Measurements from ENCODE around the gene SHROOM4. TPM values are rescaled to one million over a fixed set of nuclear protein-coding genes. Genes with fewer than 3 reads are reported as not detected.

The SHROOM4 gene
- total RNA-seq, 2 experiments from 2014 or later, result not detected

DNA sequence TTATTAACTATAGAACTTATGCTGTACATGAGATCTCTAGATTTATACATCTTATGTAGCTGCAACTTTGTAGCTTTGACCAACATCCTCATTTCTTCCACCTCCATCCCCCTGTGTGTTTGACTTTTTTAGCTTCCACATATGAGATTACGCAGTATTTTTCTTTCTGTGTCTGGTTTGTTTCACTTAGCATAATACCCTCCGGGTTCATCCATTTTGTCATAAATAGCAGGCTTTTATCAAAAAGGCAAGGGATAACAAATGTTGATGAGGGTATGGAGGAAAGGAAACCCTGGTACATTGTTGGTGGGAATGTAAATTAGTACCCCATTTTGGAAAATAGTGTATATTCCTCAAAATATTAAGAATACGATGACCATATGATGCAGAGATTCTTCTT, 227.0 kb downstream of the SHROOM4 start:
- ChIA-PET CTCF (ENCODE audit: unreplicated experiment) (no interaction called here), POLR2A (no interaction called here)

DNA sequence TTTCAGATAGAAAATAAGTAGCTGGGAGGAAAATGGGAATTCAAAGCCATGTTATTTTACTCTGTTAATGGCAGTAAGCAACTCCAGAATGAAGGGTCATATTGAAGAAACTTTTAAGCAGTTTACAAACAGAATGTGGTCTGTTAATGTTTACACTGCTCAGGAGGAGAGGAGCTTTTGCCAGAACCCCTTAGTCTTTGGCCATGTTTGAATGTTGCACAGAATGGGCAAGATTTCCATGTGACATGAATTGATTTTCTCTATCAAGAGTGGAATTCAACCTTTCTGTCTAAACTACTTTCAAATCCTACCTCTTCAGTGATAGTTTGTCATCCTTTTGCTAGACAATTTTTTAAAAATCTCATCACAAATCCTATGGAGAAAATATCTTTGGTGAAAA, 227.6 kb downstream of the SHROOM4 start:
- Histone ChIP-seq H2AFZ (ENCODE audit: low read length) (no peak overlapping the region), H4K20me1 (ENCODE audit: insufficient read depth, low read length) (no peaks in the 10 kb centered on the region), H3K4me2 (ENCODE audit: low read length) (no peak overlapping the region), H3K9me2 (ENCODE audit: insufficient read depth, low read length) (no peaks in the 10 kb centered on the region), H3K36me3 (ENCODE audit: insufficient read depth, low read length) (no peaks in the 10 kb centered on the region), H3K4me3 (ENCODE audit: low read depth, low read length, poor library complexity, severe bottlenecking) (no peak overlapping the region), H3K79me2 (ENCODE audit: insufficient read depth, low read depth, low read length) (no peaks in the 10 kb centered on the region), H3K9me3 (ENCODE audit: low read length) (no peaks in the 10 kb centered on the region), H3K27ac (ENCODE audit: low read depth, low read length, poor library complexity, severe bottlenecking) (no peak overlapping the region), H3K4me1 (ENCODE audit: insufficient read depth, low read length, poor library complexity, severe bottlenecking) (no peaks in the 10 kb centered on the region)
- ChIA-PET POLR2A (interaction anchor here (0.7 kb wide), 1 partner anchor 98 kb away, joined by 3 read pairs; no protein-coding TSS in a partner anchor), CTCF (ENCODE audit: unreplicated experiment) (no interaction called here)
- no peak for DNase-seq (ENCODE audit: low spot score)
- BruUV-seq (replicated peaks), result no TSS peak
- TF ChIP-seq, protein P1, sequence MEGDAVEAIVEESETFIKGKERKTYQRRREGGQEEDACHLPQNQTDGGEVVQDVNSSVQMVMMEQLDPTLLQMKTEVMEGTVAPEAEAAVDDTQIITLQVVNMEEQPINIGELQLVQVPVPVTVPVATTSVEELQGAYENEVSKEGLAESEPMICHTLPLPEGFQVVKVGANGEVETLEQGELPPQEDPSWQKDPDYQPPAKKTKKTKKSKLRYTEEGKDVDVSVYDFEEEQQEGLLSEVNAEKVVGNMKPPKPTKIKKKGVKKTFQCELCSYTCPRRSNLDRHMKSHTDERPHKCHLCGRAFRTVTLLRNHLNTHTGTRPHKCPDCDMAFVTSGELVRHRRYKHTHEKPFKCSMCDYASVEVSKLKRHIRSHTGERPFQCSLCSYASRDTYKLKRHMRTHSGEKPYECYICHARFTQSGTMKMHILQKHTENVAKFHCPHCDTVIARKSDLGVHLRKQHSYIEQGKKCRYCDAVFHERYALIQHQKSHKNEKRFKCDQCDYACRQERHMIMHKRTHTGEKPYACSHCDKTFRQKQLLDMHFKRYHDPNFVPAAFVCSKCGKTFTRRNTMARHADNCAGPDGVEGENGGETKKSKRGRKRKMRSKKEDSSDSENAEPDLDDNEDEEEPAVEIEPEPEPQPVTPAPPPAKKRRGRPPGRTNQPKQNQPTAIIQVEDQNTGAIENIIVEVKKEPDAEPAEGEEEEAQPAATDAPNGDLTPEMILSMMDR (conservative IDR thresholded peaks at IDR 0.05; ENCODE audit: low read length), result no peak
- TF ChIP-seq EZH2phosphoT487 (IDR thresholded peaks at IDR 0.05; ENCODE audit: borderline replicate concordance, low read depth, low read length), result no peak
- intact Hi-C loops (cut with micrococcal nuclease; ENCODE audit: unreplicated experiment), result no loop called here

More for the DNA sequence above, 227.0 kb downstream of the SHROOM4 start:
- Histone ChIP-seq H3K4me3 (ENCODE audit: low read depth, low read length, poor library complexity, severe bottlenecking) (no peak overlapping the region), H3K27ac (ENCODE audit: low read depth, low read length, poor library complexity, severe bottlenecking) (no peak overlapping the region), H3K9me2 (ENCODE audit: insufficient read depth, low read length) (no peaks in the 10 kb centered on the region), H4K20me1 (ENCODE audit: insufficient read depth, low read length) (no peaks in the 10 kb centered on the region), H3K4me2 (ENCODE audit: low read length) (no peak overlapping the region), H3K4me1 (ENCODE audit: insufficient read depth, low read length, poor library complexity, severe bottlenecking) (no peaks in the 10 kb centered on the region), H2AFZ (ENCODE audit: low read length) (no peak overlapping the region), H3K79me2 (ENCODE audit: insufficient read depth, low read depth, low read length) (no peaks in the 10 kb centered on the region), H3K36me3 (ENCODE audit: insufficient read depth, low read length) (no peaks in the 10 kb centered on the region), H3K9me3 (ENCODE audit: low read length) (no peaks in the 10 kb centered on the region)
- TF ChIP-seq, protein P1 (conservative IDR thresholded peaks at IDR 0.05; ENCODE audit: low read length), result no peak
- TF ChIP-seq EZH2phosphoT487 (IDR thresholded peaks at IDR 0.05; ENCODE audit: borderline replicate concordance, low read depth, low read length), result no peak
- no TSS peak for BruUV-seq (replicated peaks)
- intact Hi-C loops (cut with micrococcal nuclease; ENCODE audit: unreplicated experiment), result no loop called here
- no peak for DNase-seq (ENCODE audit: low spot score)

DNA sequence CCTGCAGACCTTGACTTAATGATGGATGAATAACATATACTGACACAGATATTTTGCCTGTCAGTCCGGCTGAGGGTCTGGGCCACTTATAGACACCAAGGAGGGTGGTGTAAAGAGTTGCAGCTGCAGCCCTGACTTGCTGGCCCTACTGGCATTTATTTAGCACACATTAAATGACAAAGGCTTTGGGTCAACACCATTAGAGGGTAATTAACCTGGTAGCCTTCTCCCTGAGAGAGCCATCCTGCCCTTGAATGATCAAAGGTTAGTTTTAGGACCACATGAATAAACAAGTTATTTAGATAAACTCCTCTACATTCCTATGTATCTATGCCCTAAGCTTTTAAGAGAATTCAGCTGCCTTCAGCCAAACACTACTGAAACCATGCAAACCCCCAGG, 232.6 kb downstream of the SHROOM4 start:
- POLR2A ChIA-PET, result no interaction called here
- CTCF ChIA-PET (ENCODE audit: unreplicated experiment), result no interaction called here
- Histone ChIP-seq H3K27ac (ENCODE audit: low read depth, low read length, poor library complexity, severe bottlenecking) (no peak overlapping the region), H3K9me2 (ENCODE audit: insufficient read depth, low read length) (no peaks in the 10 kb centered on the region), H3K36me3 (ENCODE audit: insufficient read depth, low read length) (no peaks in the 10 kb centered on the region), H3K4me1 (ENCODE audit: insufficient read depth, low read length, poor library complexity, severe bottlenecking) (no peaks in the 10 kb centered on the region), H4K20me1 (ENCODE audit: insufficient read depth, low read length) (no peaks in the 10 kb centered on the region), H3K4me3 (ENCODE audit: low read depth, low read length, poor library complexity, severe bottlenecking) (no peak overlapping the region), H2AFZ (ENCODE audit: low read length) (no peak overlapping the region), H3K79me2 (ENCODE audit: insufficient read depth, low read depth, low read length) (no peaks in the 10 kb centered on the region), H3K4me2 (ENCODE audit: low read length) (no peak overlapping the region), H3K9me3 (ENCODE audit: low read length) (no peaks in the 10 kb centered on the region)
- BruUV-seq (replicated peaks), result no TSS peak
- no peak for DNase-seq (ENCODE audit: low spot score)
- intact Hi-C loops (cut with micrococcal nuclease; ENCODE audit: unreplicated experiment), result no loop called here
- no peak for TF ChIP-seq EZH2phosphoT487 (IDR thresholded peaks at IDR 0.05; ENCODE audit: borderline replicate concordance, low read depth, low read length)
- TF ChIP-seq, protein P1 (conservative IDR thresholded peaks at IDR 0.05; ENCODE audit: low read length), result no peak
